ENCODE results near the gene OLFML2A.

Gene OLFML2A

GRCh38 chr9:124803911-124804310 is 27.0 kb downstream of the OLFML2A start:
- TF ChIP-seq CTCF (IDR thresholded peaks at IDR 0.05), result no peak
- no peak overlapping the region for H3K4me3 ChIP-seq (ENCODE audit: low read depth in 1 of 2, low read length in 1 of 2)
- no peaks in the 10 kb centered on the region for H3K9me3 ChIP-seq
- H3K27ac ChIP-seq, result no peak overlapping the region
- no peaks in the 10 kb centered on the region for H3K36me3 ChIP-seq
- H3K27me3 ChIP-seq, result peaks cover 7% of the 10 kb centered on the region
- no peaks in the 10 kb centered on the region for H3K4me1 ChIP-seq (ENCODE audit: control insufficient read depth in 1 of 2, insufficient read depth in 1 of 2, low read depth in 1 of 2, low read length in 1 of 2)

- no peaks in the 10 kb centered on the region for H3K4me1 ChIP-seq (ENCODE audit: control insufficient read depth in 1 of 2, insufficient read depth in 1 of 2, low read depth in 1 of 2, low read length in 1 of 2)
- H3K9me3 ChIP-seq, result no peaks in the 10 kb centered on the region
- H3K4me3 ChIP-seq (ENCODE audit: low read depth in 1 of 2, low read length in 1 of 2), result no peak overlapping the region
- no peak overlapping the region for H3K27ac ChIP-seq
- no peak for TF ChIP-seq CTCF (IDR thresholded peaks at IDR 0.05)
- no peaks in the 10 kb centered on the region for H3K36me3 ChIP-seq
- peaks cover 6% of the 10 kb centered on the region for H3K27me3 ChIP-seq
These were observed 28.3 kb downstream of the OLFML2A start for GRCh38 chr9:124805186-124805585.

- no peaks in the 10 kb centered on the region for H3K4me1 ChIP-seq (ENCODE audit: control insufficient read depth in 1 of 2, insufficient read depth in 1 of 2, low read depth in 1 of 2, low read length in 1 of 2)
- no peak overlapping the region for H3K4me3 ChIP-seq (ENCODE audit: low read depth in 1 of 2, low read length in 1 of 2)
- H3K27me3 ChIP-seq, result no peaks in the 10 kb centered on the region
- H3K36me3 ChIP-seq, result no peaks in the 10 kb centered on the region
- no peak for TF ChIP-seq CTCF (IDR thresholded peaks at IDR 0.05)
- no peaks in the 10 kb centered on the region for H3K9me3 ChIP-seq
- H3K27ac ChIP-seq, result no peak overlapping the region
These were observed 31.5 kb downstream of the OLFML2A start for GRCh38 chr9:124808246-124808956.

GRCh38 chr9:124809211-124809610 is 32.3 kb downstream of the OLFML2A start:
- no peaks in the 10 kb centered on the region for H3K9me3 ChIP-seq
- no peak overlapping the region for H3K4me3 ChIP-seq (ENCODE audit: low read depth in 1 of 2, low read length in 1 of 2)
- no peaks in the 10 kb centered on the region for H3K36me3 ChIP-seq
- TF ChIP-seq CTCF (IDR thresholded peaks at IDR 0.05), result no peak
- no peaks in the 10 kb centered on the region for H3K4me1 ChIP-seq (ENCODE audit: control insufficient read depth in 1 of 2, insufficient read depth in 1 of 2, low read depth in 1 of 2, low read length in 1 of 2)
- no peaks in the 10 kb centered on the region for H3K27me3 ChIP-seq
- H3K27ac ChIP-seq, result no peak overlapping the region

- no peak for TF ChIP-seq CTCF (IDR thresholded peaks at IDR 0.05)
- Histone ChIP-seq H3K27me3 (no peaks in the 10 kb centered on the region), H3K4me3 (ENCODE audit: low read depth in 1 of 2, low read length in 1 of 2) (no peak overlapping the region), H3K36me3 (no peaks in the 10 kb centered on the region), H3K27ac (no peak overlapping the region), H3K4me1 (ENCODE audit: control insufficient read depth in 1 of 2, insufficient read depth in 1 of 2, low read depth in 1 of 2, low read length in 1 of 2) (no peaks in the 10 kb centered on the region), H3K9me3 (no peaks in the 10 kb centered on the region)
These were observed 33.0 kb downstream of the OLFML2A start for GRCh38 chr9:124809741-124810500.
